HCT116 (cell line): ENCODE results near the gene PHACTR1. TPM values are rescaled to one million over a fixed set of nuclear protein-coding genes. Genes with fewer than 3 reads are reported as not detected.

Experiments used
- ATAC-seq: fragments of 200-7000 bp; cut with Tn5 transposase; 2 replicates; pipeline ENCODE4 v1.9.1; 2020; ENCODE audit warnings: mild to moderate bottlenecking, moderate library complexity
- BruUV-seq: library from RNA; stranded (reverse); fragments of 400-500 nt; replicated peaks from 2 replicates; lab custom pipeline; 2021; lab: Mats Ljungman, UMichigan
- CTCF ChIA-PET: fragments of 300-600 bp; sonication (Branson Sonifier 250); formaldehyde crosslinking; loops from one replicate; lab custom pipeline; 2021; ENCODE audit warnings: antibody characterized with exemption; lab: Charles Lee
- POLR2A ChIA-PET: fragments of 300-600, 350-600 bp; sonication (Branson Sonifier 250); formaldehyde crosslinking; loops from one replicate; lab custom pipeline; 2021; ENCODE audit warnings: antibody characterized with exemption; lab: Charles Lee
- RAD21 ChIA-PET, 2 experiments: fragments of 300-600 bp; sonication (Branson Sonifier 250); formaldehyde crosslinking; loops; one replicate each; lab custom pipeline; 2023; ENCODE audit warnings: low total read pairs in 2 of 2; ENCODE audit not compliant: uncharacterized antibody in 2 of 2, unreplicated experiment in 2 of 2, low non-redundant PET in 1 of 2; lab: Charles Lee
- DNase-seq: peaks from one replicate; pipeline ENCODE4 v3.0.0-alpha.2; 2010; ENCODE audit warnings: low read depth, low spot score
- H2AFZ ChIP-seq: fragments of 200-600 bp; shearing (Covaris generic), sonication (generic); 2 replicates; pipeline ENCODE4 v1.6.1; 2017; ENCODE audit warnings: low read depth, mixed run types, mixed read lengths, antibody characterized with exemption, low read length; ENCODE audit not compliant: poor library complexity, severe bottlenecking
- H3K27ac ChIP-seq: 2 replicates; pipeline ENCODE4 v1.5.1; 2012; ENCODE audit warnings: low read depth, low read length
- H3K27me3 ChIP-seq: fragments of 200-600 bp; sonication (generic); 2 replicates; pipeline ENCODE4 v1.6.1; 2016; ENCODE audit warnings: mixed run types, low read length, mixed read lengths; ENCODE audit not compliant: insufficient read depth
- H3K36me3 ChIP-seq, 2 experiments: fragments of 200-500 bp in 1 of 2; fragments of 200-600 bp in 1 of 2; sonication (Bioruptor generic) in 1 of 2; sonication (generic) in 1 of 2; 2 replicates each; pipeline versions ENCODE4 v1.5.1 to v1.6.1; 2014 to 2016; ENCODE audit warnings: low read length in 2 of 2, inconsistent platforms in 1 of 2, mixed read lengths in 1 of 2, mixed run types in 1 of 2; ENCODE audit not compliant: insufficient read depth in 2 of 2, control insufficient read depth in 1 of 2
- H3K4me1 ChIP-seq, 2 experiments: fragments of 200-600 bp in 1 of 2; sonication (generic) in 1 of 2; 2 replicates each; pipeline versions ENCODE4 v1.5.1 to v1.6.1; 2012 to 2017; ENCODE audit warnings: low read length in 2 of 2, inconsistent platforms in 1 of 2, mild to moderate bottlenecking in 1 of 2, mixed read lengths in 1 of 2, mixed run types in 1 of 2, moderate library complexity in 1 of 2; ENCODE audit not compliant: insufficient read depth in 2 of 2, control insufficient read depth in 1 of 2
- H3K4me2 ChIP-seq: fragments of 200-600 bp; sonication (generic); 2 replicates; pipeline ENCODE4 v1.6.1; 2017; ENCODE audit warnings: mixed run types, low read length, mixed read lengths
- H3K4me3 ChIP-seq, 2 experiments: fragments of 200-600 bp in 1 of 2; sonication (generic) in 1 of 2; replicated peaks in 1 of 2; 2 replicates each; pipeline ENCODE4 v1.5.1; 2011 to 2016; ENCODE audit warnings: low read length in 2 of 2, control low read depth in 1 of 2, low read depth in 1 of 2, mild to moderate bottlenecking in 1 of 2, mixed read lengths in 1 of 2, mixed run types in 1 of 2
- H3K79me2 ChIP-seq: fragments of 200-600 bp; sonication (generic); 2 replicates; pipeline ENCODE4 v1.6.1; 2017; ENCODE audit warnings: mild to moderate bottlenecking, mixed run types, low read length, moderate library complexity, mixed read lengths; ENCODE audit not compliant: insufficient read depth
- H3K9ac ChIP-seq: fragments of 200-600 bp; sonication (generic); 2 replicates; pipeline ENCODE4 v1.6.1; 2016; ENCODE audit warnings: low read length, mixed read lengths
- H3K9me2 ChIP-seq: fragments of 200-600 bp; sonication (generic), shearing (Covaris generic); 2 replicates; pipeline ENCODE4 v1.6.1; 2017; ENCODE audit warnings: mixed run types, mild to moderate bottlenecking, moderate library complexity; ENCODE audit not compliant: insufficient read depth
- H3K9me3 ChIP-seq, 2 experiments: fragments of 200-500 bp in 1 of 2; fragments of 200-600 bp in 1 of 2; sonication (Bioruptor generic) in 1 of 2; sonication (generic) in 1 of 2; 2 replicates each; pipeline ENCODE4 v1.6.1; 2014 to 2017; ENCODE audit warnings: low read length in 2 of 2, mixed read lengths in 2 of 2, inconsistent platforms in 1 of 2, low read depth in 1 of 2, mild to moderate bottlenecking in 1 of 2, mixed run types in 1 of 2, moderate library complexity in 1 of 2; ENCODE audit not compliant: control insufficient read depth in 1 of 2, insufficient read depth in 1 of 2
- H4K20me1 ChIP-seq: fragments of 200-600 bp; sonication (generic), shearing (Covaris generic); 2 replicates; pipeline ENCODE4 v1.6.1; 2017; ENCODE audit warnings: mixed run types, mild to moderate bottlenecking, moderate library complexity; ENCODE audit not compliant: insufficient read depth
- CBX3 ChIP-seq: IDR thresholded peaks from 2 replicates; pipeline ENCODE4 v1.6.1; 2012; ENCODE audit warnings: low read depth
- CEBPB ChIP-seq: IDR thresholded peaks from 2 replicates; pipeline ENCODE4 v1.6.1; 2012; ENCODE audit warnings: low read depth
- EGR1 ChIP-seq: IDR thresholded peaks from 2 replicates; pipeline ENCODE4 v1.6.1; 2012; ENCODE audit warnings: low read depth
- EZH2 ChIP-seq: fragments of 200-600 bp; sonication (generic); IDR thresholded peaks from 2 replicates; pipeline ENCODE4 v1.6.1; 2017; ENCODE audit warnings: antibody characterized with exemption, mixed run types
- EZH2phosphoT487 ChIP-seq: fragments of 200-600 bp; IDR thresholded peaks from 2 replicates; pipeline ENCODE4 v1.6.1; 2018; ENCODE audit warnings: antibody characterized with exemption, borderline replicate concordance
- FOSL1 ChIP-seq: IDR thresholded peaks from 2 replicates; pipeline ENCODE4 v1.6.1; 2012; ENCODE audit warnings: low read depth
- JUND ChIP-seq: IDR thresholded peaks from 2 replicates; pipeline ENCODE4 v1.6.1; 2012
- MAX ChIP-seq: IDR thresholded peaks from 2 replicates; pipeline ENCODE4 v1.6.1; 2012
- POLR2A ChIP-seq: IDR thresholded peaks from 2 replicates; pipeline ENCODE4 v1.7.0; 2011; ENCODE audit warnings: borderline replicate concordance; ENCODE audit not compliant: insufficient read depth, insufficient read length; ENCODE audit errors: extremely low read depth
- POLR2AphosphoS5 ChIP-seq: IDR thresholded peaks from 2 replicates; pipeline ENCODE4 v1.6.1; 2011; ENCODE audit warnings: mild to moderate bottlenecking, low read depth, low read length, moderate library complexity
- RAD21 ChIP-seq: IDR thresholded peaks from 2 replicates; pipeline ENCODE4 v1.6.1; 2012; ENCODE audit warnings: low read depth, mild to moderate bottlenecking
- SIN3A ChIP-seq: IDR thresholded peaks from 2 replicates; pipeline ENCODE4 v1.6.1; 2012; ENCODE audit warnings: low read depth
- SP1 ChIP-seq: IDR thresholded peaks from 2 replicates; pipeline ENCODE4 v1.6.1; 2012; ENCODE audit warnings: low read depth
- TCF7L2 ChIP-seq: IDR thresholded peaks from 2 replicates; pipeline ENCODE4 v1.7.0; 2011; ENCODE audit warnings: borderline replicate concordance, inconsistent platforms; ENCODE audit not compliant: insufficient read depth, insufficient read length; ENCODE audit errors: extremely low read depth
- YY1 ChIP-seq: IDR thresholded peaks from 2 replicates; pipeline ENCODE4 v1.6.1; 2011; ENCODE audit warnings: low read length, low read depth, moderate library complexity, mild to moderate bottlenecking; ENCODE audit not compliant: insufficient replicate concordance; ENCODE audit errors: extremely low read depth
- ZFX ChIP-seq: fragments of 450-650 bp; IDR thresholded peaks from 2 replicates; pipeline ENCODE4 v1.6.1; 2017
- ZNF274 ChIP-seq: fragments of 200-500 bp; sonication (Bioruptor generic); IDR thresholded peaks from 2 replicates; pipeline ENCODE4 v1.6.1; 2014; ENCODE audit warnings: mild to moderate bottlenecking, low read depth, low read length, inconsistent platforms
- intact Hi-C: fragments of 100-400 bp; cut with micrococcal nuclease; formaldehyde crosslinking; loops from 2 replicates; pipeline ENCODE4 v1.10.0; 2022
- total RNA-seq: library from RNA; stranded (reverse); gene quantifications from one replicate; pipeline ENCODE4 v1.2.1, GENCODE V29; 2021; ENCODE audit not compliant: unreplicated experiment
- TF ChIP-seq, protein P1 (sequence below): IDR thresholded peaks from 2 replicates; pipeline ENCODE4 v1.6.1; 2012

Gene PHACTR1
- total RNA-seq, 1 experiment from 2014 or later: 0.17 TPM

GRCh38 chr6:13046084-13046483 lies 329.5 kb downstream of the PHACTR1 start:
- no peak overlapping the region for H2AFZ ChIP-seq
- no peaks in the 10 kb centered on the region for H4K20me1 ChIP-seq
- no peak overlapping the region for H3K9ac ChIP-seq
- ChIA-PET POLR2A (no interaction called here), RAD21 (no interaction called here), CTCF (no interaction called here)
- H3K4me2 ChIP-seq: no peak overlapping the region
- H3K4me3 ChIP-seq: no peak overlapping the region
- DNase-seq: no peak
- H3K4me1 ChIP-seq: peaks cover 0 to 7% of the 10 kb centered on the region in 2 experiments; a peak in 2 of 4 replicates
- H3K9me3 ChIP-seq: no peaks in the 10 kb centered on the region
- no TSS peak for BruUV-seq
- intact Hi-C loops: no loop called here
- H3K9me2 ChIP-seq: no peaks in the 10 kb centered on the region
- no peaks in the 10 kb centered on the region for H3K27me3 ChIP-seq
- no peaks in the 10 kb centered on the region for H3K79me2 ChIP-seq
- TF ChIP-seq JUND: no peak
- no peak for TF ChIP-seq RAD21
- no peak for TF ChIP-seq TCF7L2
- no peak for TF ChIP-seq EZH2
- TF ChIP-seq SIN3A: no peak
- no peak for TF ChIP-seq POLR2AphosphoS5
- TF ChIP-seq EGR1: no peak
- no peak for TF ChIP-seq CEBPB
- TF ChIP-seq, protein P1, sequence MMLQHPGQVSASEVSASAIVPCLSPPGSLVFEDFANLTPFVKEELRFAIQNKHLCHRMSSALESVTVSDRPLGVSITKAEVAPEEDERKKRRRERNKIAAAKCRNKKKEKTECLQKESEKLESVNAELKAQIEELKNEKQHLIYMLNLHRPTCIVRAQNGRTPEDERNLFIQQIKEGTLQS: no peak
- no peak for TF ChIP-seq YY1
- no peak for TF ChIP-seq ZFX
- TF ChIP-seq CBX3: no peak
- no peak for TF ChIP-seq POLR2A
- TF ChIP-seq ZNF274: no peak
- no peak for TF ChIP-seq FOSL1
- no peak for TF ChIP-seq EZH2phosphoT487
- no peak for TF ChIP-seq MAX
- TF ChIP-seq SP1: no peak
- ATAC-seq: no peak
- H3K27ac ChIP-seq: no peak overlapping the region
- H3K36me3 ChIP-seq: no peaks in the 10 kb centered on the region; a peak in 1 of 4 replicates
